Stimulated activated CD4-positive, alpha-beta T cell treated with anti-CD3 and anti-CD28 coated beads, Interleukin-12 subunit alpha, Interleukin-12 subunit beta, amount 100 ng/mL, for 4 hours (primary cell): Measurements from ENCODE around the gene MCL1.

ENCODE experiments used
- DNase-seq: peaks from one replicate; pipeline ENCODE4 v3.0.0-alpha.2; 2020

The MCL1 gene

GRCh38 chr1:150555198-150555970 lies 24.0 kb downstream of the MCL1 start:
- DNase-seq = no peak

GRCh38 chr1:150554086-150554452 lies 25.3 kb downstream of the MCL1 start:
- DNase-seq = no peak

- no peak for DNase-seq
Observed at GRCh38 chr1:150553392-150554085, 25.9 kb downstream of the MCL1 start.

DNA sequence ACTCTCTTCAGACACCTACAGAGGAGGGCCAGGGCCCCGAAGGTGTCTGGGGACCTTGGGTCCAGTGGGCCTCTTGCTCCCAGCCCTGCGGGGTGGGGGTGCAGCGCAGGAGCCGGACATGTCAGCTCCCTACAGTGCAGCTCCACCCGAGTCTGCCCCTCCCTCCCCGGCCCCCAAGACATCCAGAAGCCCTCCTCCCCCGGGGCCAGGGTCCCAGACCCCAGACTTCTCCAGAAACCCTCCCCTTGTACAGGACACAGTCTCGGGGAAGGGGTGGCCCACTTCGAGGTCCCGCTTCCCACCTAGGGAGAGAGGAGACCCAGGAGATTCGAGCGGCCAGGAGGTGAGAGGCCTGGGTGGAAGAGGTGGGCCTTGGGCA lies 26.5 kb downstream of the MCL1 start:
- DNase-seq = no peak

- no peak for DNase-seq
Observed at GRCh38 chr1:150552128-150552910, 27.1 kb downstream of the MCL1 start.

DNA sequence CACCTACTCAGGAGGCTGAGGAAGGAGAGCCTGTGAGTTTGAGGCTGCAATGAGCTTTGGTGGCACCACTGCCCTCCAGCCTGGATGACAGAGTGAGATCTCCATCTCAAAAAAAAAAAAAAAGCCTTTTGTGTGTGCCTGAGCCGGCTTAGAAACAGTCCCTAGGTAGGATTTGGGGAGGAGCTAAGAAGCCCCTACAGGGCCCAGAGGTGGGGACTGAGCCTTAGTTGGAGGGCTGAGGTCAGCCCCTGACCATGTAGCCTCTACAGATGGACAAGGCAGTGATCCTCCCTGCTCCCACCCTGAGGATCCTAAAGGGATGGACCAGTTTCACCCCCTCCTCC lies 27.7 kb downstream of the MCL1 start:
- DNase-seq = no peak

DNA sequence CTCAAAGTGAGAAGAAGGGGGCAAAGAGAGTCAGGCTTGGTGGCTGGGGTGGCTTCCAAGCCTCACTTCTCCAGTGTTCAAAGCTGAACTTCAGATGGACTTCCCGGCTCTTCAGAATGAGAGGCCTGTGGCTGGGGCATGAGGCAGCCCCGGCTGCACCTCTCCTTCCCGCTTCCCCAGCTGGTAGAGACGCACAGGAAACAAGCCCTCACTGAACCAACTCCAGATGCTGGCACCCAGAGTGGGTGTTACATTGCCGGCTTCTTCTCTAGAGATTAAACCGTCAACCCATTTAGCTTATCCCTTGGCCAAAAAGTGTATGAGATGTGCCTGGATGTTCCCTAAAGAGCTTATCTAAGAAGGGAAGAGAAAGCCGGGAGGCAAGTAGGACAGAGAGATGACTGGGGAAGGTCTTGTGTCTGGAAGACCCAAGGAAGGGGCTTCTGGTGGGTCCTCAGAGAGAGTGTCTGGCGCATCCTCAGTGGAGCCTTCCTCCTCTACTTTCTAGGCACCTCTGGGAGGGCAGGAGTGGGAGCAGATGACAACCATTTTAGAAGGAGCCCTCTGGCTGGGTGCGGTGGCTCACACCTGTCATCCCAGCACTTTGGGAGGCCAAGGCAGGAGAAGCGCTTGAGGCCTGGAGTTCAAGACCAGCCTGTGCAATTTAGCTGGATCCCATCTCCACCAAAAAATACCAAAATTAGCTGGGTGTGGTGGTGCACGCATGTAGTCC lies 28.2 kb downstream of the MCL1 start:
- DNase-seq = no peak

- no peak for DNase-seq
Observed at GRCh38 chr1:150550222-150551050, 29.0 kb downstream of the MCL1 start.

- DNase-seq = no peak
Observed at GRCh38 chr1:150549496-150550221, 29.8 kb downstream of the MCL1 start.

DNA sequence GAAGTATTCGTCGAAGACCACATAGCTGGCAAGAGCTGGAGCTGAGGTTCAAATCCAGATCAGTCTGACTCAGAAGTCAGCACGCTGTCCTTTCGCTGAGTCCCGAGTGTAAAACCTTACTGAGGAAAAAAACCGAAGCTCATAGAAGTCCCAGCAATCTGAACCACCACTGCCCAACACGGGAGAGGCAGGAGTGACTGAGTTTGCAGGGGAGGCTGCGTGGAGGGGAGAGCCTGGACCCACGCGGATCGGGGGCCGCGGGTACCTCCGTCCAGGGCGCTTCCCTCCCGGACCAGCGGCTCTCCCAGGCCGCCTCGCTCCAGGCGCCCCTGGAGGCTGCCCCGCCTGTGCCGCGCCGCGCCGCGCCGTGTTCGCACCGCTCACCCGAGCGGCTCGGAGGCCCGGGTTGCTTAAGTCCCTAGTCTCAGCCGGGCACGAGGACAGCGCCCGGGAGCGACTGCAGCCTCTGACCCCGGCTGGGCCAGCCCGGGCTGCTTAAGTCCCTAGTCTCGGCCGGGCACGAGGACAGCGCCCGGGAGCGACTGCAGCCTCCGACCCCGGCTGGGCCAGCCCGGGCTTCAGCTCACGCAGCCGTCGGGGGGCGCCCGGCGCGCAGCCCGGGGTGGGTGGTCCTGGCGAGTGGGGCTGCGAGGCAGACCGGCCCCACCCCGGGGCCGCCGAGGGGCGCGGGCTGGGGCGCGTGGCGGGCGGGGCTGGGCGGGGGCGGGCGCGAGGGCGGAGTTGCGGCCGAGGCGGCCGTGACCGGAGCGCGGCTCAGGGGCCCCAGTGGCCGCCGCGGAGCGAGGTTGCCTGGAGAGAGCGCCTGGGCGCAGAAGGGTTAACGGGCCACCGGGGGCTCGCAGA lies 30.5 kb downstream of the MCL1 start, which contains the start of gene ADAMTSL4:
Gene ADAMTSL4 (plus strand): TSS at position 777 of the 864 bp plus-strand sequence. CDS start 2,881 bp downstream, outside the sequence.
- DNase-seq = no peak

GRCh38 chr1:150548324-150548631 lies 31.1 kb downstream of the MCL1 start:
- no peak for DNase-seq

- DNase-seq = no peak
Observed at GRCh38 chr1:150546294-150546937, 33.0 kb downstream of the MCL1 start.

GRCh38 chr1:150545486-150546032 lies 33.9 kb downstream of the MCL1 start:
- no peak for DNase-seq

- no peak for DNase-seq
Observed at GRCh38 chr1:150544204-150544603, 35.2 kb downstream of the MCL1 start.

GRCh38 chr1:150543500-150544143 lies 35.8 kb downstream of the MCL1 start:
- DNase-seq = no peak

GRCh38 chr1:150537732-150538684 lies 41.4 kb downstream of the MCL1 start:
- no peak for DNase-seq

- no peak for DNase-seq
Observed at GRCh38 chr1:150536836-150537731, 42.3 kb downstream of the MCL1 start.
